Head of caudate nucleus (tissue), 42 donors: ENCODE measurements around the gene SLC44A5.
"Not testable (repeated sequence)": the region's sequence is repeated elsewhere in the genome, so short reads cannot be mapped to it uniquely, and the experiment has no call there.

ENCODE experiments used
- DNase-seq, 42 donors: peaks; one replicate each; pipeline versions ENCODE4 v3.0.0 to v3.0.0-alpha.2; 2020 to 2021; ENCODE audit warnings: mixed read lengths in 7 of 42
- intact Hi-C: fragments of 100-400 bp; cut with DNase I; formaldehyde crosslinking; loops from one replicate; pipeline ENCODE4 v1.15.0; 2022

The SLC44A5 gene

DNA sequence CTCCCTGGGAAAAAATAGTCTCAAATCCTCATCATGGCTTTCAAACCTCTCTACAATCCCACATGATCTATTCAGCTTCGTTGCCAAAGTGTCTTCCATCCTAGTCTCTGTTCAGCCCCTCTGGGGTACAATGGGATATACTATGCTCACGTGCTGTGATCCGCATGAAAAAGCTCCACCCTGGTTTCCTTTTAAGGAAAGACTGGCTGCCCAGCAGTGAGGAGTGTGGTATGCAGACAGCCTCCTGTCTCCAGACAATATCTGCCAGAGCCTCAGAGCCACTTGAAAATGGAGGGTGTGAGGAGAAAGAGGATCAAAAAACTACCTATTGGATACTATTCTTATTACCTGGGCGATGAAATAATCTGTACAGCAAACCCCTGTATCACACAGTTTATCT, 282.2 kb downstream of the SLC44A5 start:
- no peak for DNase-seq
- intact Hi-C loops: no loop called here

DNA sequence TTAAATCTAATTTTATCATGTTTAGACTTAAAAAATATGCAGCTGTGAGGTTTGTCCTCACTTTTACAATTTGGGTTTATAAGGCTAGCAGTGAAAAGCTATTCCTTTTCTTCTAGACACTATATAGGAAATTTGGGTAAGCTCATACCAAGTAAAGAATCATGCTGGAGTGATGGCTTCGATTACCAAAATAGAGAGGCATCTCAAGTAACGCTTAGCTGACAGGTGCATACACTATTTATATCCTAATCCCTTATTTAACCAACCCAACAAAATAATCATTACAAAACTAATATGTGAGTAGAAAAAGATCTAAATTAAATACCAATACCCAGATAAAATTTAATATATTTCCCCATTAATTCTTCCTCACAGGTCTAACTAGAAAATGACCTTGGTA, 283.5 kb downstream of the SLC44A5 start:
- intact Hi-C loops: no loop called here

DNA sequence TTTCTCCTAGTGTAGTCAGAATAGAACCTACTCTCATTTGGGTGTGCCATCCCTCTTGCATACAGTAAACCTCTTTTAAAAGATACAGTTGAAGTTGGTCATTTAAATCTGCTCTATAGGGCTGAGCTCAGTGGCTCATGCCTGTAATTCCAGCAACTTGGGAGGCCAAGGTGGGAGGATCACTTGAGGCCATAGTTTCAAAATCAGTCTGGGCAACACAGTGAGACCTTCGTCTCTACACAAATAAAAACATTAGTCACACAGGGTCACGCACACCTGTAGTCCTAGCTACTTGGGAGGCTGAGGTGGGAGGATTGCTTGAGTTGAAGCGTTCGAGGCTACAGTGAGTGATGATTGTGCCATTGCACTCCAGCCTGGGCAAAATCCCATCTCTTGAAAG, 292.9 kb downstream of the SLC44A5 start:
- no peak for DNase-seq
- intact Hi-C loops: no loop called here

More for the DNA sequence above, 283.5 kb downstream of the SLC44A5 start:
- no peak for DNase-seq

DNA sequence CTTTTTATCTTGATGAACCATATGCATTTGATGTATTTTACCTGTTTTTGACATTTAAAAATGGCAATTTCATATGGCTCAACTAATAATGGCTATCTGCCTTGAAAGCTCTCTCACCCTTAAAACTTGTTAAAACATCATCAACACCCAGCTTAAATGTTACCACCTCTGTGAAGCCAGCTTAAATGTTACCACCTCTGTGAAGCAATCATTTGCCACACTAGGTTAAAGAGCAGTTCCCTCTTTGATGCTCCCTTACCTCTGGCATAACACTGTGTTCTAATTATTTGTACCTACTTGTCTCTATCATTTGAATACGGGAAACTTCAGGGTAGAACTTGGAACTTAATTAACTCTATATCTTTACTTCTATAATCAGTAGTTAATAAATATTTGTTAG, 294.7 kb downstream of the SLC44A5 start:
- intact Hi-C loops: no loop called here
- DNase-seq: no peak

DNA sequence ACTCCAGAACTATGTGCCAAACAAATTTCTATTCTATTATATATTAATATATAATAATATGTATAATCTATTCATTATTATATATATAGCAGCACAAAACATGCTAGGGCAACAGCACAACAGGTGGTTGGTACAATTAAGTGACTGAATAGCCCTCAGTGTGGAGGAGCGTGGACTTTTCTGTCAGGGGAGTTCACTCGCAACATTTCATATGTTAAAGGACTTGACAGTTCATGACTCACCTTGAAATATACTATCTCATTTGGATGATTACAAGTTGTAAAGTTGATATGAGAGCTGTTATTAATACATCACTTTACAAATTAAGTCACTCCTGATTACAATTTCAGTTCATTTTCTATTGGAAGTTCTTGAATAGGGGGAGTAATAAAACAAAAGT, 298.3 kb downstream of the SLC44A5 start:
- intact Hi-C loops: no loop called here
- no peak for DNase-seq

DNA sequence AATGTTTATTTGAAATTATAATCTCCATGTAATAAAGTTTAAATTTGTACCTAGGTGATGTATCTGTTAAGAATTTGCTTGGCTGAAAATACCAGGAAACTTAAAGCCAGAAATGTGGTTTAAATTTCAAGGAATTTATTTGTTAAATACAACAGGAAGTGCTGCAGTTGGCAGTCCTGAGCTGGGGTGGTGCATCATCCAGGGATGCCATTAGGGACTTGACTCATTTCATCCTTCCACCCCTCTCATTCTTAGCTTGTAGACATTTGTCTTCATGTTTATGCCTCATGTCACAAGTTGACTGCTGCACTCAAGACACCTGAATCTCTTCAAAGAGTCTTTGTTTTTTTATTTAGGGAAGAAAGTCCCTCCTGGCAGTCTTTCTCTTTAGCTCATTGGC, 300.8 kb downstream of the SLC44A5 start:
- intact Hi-C loops: no loop called here
- no peak for DNase-seq

DNA sequence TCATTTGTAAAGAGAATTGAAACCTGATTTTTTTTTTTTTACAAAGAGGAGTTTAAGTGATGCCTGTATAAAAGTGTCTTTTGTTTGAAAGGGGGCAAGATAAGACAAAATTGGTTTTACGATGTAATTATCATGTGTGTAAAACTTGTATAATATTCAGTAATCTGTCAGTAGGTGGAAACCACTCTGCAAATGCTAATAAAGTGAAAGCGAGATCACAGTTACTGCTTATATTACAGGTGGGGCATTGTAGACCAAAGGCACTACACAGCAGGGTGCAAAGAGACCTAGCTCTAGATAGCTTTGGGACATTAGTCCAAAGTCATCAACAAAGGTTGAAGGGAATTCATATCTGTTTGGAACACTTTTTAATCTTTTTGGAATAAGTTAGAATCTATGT, 302.5 kb downstream of the SLC44A5 start:
- intact Hi-C loops: no loop called here
- DNase-seq: no peak

DNA sequence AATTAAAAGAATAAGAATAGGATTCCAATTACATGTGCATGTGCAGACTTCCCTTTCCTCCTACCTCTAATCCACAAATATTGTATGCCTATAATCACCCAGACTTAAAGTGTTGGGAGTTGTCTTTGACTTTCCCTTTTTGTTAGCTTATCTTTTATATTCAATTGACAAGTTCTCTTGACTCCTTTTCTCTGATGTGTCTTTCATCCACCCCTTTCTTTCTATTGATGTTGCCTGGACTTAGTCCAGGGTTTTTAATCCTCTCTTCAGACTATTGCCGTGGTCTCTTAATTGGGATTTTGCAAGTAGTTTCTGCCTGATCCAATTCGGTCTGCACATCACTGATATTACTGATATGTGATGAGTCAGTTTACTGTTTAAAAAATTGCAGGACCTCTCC, 305.9 kb downstream of the SLC44A5 start:
- DNase-seq: no peak
- intact Hi-C loops: no loop called here

DNA sequence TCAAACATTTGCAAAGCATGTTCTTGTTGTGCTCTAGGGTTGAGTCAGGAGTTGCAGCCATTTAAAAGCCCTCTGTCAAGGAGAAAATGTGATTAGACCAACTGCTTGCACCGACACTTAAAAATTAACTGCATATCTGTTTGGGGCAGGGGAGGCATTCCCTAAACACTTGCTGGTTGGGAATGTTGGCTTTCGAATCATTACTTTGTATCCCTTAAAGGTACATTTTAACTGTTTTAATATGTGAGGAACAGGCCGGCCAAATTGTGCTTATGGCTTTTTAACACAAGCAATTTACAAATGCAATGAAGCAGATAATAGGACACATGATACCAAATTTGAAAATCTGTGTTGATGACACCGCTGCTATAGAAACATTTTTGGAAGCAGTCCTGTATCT, 317.6 kb downstream of the SLC44A5 start:
- intact Hi-C loops: no loop called here
- no peak for DNase-seq

DNA sequence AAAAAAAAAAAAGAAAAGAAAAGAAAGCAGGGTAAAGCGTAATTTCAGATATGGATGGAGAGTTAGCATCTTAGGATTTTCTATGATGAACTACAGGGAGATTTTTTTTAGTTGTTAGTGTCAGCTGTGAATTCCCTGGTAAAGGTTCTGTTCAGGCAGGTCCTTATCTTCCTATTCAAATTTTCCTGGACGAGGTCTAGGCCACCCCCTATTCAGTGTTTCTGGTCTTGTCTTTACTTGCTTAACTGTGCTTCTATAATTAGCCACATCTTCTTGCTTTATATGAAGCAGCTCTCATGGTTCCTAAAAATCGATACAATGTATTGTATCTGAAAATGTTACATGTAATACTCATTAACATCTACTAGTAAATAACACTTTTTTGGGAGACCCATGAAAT, 318.9 kb downstream of the SLC44A5 start:
- intact Hi-C loops: no loop called here
- DNase-seq: no peak

DNA sequence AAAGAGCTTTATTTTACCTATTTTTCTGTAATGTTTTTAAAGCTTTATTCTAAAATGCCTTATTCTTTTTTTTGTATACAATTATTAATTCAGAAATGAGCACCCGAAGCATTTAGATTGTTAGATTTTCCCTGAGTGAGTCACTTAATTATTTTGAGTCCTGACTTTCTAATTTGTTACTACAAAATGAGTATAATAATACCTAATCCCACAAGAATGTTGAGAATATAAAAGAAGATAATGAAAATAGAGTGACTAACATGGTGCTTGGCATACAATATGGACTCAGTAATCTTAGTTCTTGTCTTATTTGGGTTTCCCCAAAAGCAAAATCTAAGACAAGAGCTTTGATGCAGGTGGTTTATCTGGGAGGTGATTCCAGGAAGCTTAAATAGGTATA, 334.5 kb downstream of the SLC44A5 start:
- intact Hi-C loops: no loop called here

DNA sequence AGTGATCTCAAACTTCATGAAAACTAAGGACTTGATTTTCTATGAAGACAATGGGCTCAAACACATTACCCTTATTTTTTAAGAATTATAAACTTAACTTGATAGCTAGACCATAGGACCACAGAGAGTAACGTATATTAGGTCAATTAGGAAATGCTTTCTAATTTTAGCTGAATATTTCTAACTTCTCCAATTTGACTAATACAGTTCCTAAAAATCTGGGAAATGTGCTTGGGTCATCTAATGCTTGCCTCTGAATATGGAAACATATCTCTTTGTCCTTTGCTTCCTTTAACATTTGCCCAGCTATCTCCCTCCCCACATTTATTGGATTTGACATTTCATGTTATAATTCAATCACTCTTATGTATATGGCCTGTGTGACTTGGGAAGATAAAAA, 335.3 kb downstream of the SLC44A5 start:
- intact Hi-C loops: no loop called here
- DNase-seq: no peak

More for the DNA sequence above, 334.5 kb downstream of the SLC44A5 start:
- DNase-seq: no peak

DNA sequence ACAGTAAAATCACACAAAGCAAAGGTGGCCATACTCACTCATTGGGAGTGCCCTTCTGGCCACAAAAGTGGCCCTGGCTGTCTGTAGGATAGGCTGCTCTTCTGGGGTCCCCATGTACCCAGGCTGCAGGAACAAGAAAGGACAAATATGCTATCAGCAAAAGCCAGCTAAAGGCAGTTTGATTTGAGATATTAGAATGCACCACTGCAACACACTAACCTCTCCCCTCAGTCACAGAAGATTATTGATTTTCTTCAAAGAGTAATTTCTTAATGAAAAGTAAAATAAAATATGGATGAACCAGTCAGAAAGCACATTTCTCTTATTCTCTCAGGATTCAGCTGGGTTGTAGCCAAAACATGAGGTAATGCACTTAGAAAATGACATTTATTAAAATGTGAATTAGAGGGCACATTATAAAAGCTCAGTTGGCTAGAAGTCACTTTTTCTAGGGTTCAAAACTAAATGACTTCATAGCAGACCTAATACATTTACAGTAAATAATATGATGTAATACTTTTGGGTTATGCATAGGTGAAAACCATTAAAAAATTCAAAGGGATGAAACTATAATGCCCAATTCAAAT, 335.9 kb downstream of the SLC44A5 start:
- intact Hi-C loops: no loop called here
- no peak for DNase-seq

DNA sequence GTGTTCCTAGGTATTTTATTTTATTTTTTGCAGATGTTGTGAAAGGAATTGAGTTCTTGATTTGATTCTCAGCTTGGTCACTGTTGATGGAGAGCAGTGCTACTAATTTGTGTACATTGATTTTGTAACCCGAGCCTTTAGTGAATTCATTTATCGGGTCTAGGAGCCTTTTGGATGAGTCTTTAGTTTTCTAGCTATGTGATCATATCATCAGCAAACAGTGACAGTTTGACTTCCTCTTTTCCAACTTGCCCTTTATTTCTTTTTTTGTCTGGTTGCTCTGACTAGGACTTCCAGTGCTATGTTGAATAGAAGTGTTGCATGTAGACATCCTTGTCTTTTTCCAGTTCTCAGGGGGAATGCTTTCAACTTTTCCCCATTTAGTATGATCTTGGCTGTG, 337.8 kb downstream of the SLC44A5 start:
- no peak for DNase-seq
- intact Hi-C loops: no loop called here

DNA sequence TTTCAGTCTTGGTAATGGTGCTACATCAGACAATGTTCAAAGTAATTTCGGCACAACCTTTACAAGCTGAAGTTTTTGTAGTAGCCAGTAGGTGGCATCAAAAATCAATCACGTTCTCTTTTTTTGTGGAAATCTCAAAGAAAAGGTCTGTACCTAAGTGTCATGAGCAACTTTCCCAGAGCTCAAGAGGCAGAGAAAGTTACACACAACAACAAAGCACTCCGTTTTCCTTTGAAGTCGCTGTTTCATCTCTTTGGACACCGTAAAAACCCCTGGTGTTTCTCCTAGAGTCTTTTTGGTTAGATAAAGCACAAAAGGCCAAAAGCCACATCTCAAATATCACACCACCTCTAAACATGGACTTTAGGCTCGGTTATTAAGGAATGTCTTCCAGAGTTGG, 345.1 kb downstream of the SLC44A5 start:
- intact Hi-C loops: no loop called here

DNA sequence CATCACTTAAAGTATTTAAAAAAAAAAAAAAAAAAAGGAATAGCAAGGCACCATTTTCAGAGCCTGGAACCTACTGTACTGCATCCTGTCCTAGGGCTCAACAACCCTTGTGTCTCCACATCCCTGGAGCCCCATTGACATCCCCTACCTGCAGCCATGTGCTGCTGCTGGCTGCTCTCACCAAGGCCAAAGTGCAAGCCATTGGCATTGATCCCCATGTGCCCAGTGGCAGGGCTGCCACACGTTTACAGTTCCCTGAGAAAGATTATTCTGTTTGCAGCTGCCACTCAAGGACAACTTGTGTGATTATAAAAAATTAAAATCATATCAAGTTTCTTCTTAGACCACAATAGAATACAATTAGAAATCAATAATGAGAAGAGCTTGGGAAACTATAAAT, 346.8 kb downstream of the SLC44A5 start:
- intact Hi-C loops: no loop called here
- no peak for DNase-seq

More for the DNA sequence above, 345.1 kb downstream of the SLC44A5 start:
- peak in 4 of 42 donors; percentile 4 to 41 (median 8) for DNase-seq

DNA sequence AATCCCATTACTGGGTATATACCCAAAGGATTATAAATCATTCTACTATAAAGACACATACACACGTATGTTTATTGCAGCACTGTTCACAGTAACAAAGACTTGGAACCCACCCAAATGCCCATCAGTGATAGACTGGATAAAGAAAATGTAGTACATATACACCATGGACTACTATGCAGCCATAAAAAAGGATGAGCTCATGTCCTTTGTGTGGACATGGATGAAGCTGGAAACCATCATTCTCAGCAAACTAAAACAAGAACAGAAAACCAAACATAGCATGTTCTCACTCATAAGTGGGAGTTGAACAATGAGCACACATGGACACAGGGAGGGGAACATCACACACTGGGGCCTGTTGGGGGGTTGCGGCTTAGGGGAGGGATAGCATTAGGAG, 347.3 kb downstream of the SLC44A5 start:
- DNase-seq, intact Hi-C loops: not testable (repeated sequence)

DNA sequence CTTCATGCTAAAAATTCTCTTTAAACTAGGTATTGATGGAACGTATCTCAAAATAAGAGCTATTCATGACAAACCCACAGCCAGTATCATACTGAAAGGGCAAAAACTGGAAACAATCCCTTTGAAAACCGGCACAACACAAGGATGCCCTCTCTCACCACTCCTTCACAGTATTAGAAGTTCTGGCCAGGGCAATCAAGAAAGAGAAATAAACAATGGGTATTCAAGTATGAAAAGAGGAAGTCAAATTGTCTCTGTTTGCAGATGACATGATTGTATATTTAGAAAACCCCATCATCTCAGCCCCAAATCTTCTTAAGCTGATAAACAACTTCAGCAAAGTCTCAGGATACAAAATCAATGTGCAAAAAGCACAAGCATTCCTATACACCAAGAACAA, 349.0 kb downstream of the SLC44A5 start:
- intact Hi-C loops, DNase-seq: not testable (repeated sequence)

DNA sequence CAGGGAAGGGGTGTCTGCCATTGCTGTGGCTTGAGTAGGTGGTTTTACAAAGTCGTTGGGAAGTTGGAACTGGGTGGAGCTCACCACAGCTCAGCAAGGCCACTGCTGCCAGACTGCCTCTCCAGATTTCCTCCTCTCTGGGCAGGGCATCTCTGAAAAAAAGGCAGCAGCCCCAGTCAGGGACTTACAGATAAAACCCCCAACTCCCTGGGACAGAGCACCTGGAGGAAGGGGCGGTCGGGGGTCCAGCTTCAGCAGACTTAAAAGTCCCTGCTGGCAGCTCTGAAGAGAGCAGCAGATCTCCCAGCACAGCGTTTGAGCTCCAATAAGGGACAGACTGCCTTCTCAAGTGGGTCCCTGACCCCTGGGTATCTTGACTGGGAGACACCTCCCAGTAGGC, 352.6 kb downstream of the SLC44A5 start:
- intact Hi-C loops: no loop called here

DNA sequence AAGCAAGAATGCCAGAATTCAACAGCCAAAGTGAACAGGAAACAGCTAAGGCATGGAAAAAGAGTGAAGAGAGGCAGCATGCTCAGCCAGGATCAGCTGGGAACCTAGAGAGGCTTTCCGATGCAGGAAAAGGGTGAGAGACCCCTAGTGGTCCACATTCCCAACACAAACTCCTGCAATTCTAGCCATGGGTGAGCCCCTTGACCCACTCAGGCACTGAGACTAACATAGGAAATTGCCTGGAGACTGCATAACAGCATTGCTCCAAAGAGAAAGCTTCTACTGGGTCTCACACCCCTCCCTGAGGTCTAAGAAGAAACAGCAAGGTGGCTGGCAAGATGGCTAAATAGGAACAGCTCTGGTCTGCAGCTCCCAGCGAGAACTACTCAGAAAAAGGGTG, 353.5 kb downstream of the SLC44A5 start:
- intact Hi-C loops: no loop called here

More for the DNA sequence above, 352.6 kb downstream of the SLC44A5 start:
- DNase-seq: no peak

DNA sequence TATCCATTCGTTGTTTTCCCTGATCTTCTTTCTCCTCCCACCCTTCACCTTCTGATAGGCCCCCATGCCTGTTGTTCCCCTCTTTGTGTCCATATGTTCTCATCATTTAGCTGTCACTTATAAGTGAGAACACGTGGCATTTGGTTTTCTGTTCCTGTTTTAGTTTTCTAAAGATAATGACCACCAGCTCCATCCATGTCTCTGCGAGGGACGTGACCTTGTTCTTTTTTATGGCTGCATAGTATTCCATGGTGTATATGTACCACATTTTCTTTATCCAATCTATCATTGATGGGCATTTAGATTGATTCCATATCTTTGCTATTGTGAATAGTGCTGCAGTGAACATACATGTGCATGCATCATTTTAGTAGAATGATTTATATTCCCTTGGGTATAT, 360.8 kb downstream of the SLC44A5 start:
- intact Hi-C loops, DNase-seq: not testable (repeated sequence)

More for the DNA sequence above, 353.5 kb downstream of the SLC44A5 start:
- no peak for DNase-seq

DNA sequence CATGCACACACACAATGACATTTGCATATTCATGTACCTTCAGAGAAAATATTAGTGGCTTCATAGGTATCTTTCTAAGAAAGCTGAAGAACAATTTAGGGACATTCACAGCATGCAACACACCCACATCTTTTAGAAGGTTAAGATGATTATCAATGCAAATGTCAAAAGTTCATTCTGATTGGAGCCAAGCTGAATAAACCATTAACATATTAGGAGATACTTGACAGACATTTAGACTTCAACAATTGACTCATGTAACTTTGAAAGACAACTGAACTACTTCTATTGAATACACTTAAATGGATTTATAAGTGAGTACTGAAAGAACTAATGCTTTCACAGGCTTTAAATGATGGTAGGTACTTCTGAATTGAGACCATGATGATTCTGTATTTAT, 365.7 kb downstream of the SLC44A5 start:
- intact Hi-C loops: loop anchor here (10.0 kb wide), 1 partner anchor 390 kb away; no protein-coding TSS in a partner anchor

More for the DNA sequence above, 365.7 kb downstream of the SLC44A5 start:
- no peak for DNase-seq
